HG02798 (cell line): Measurements from ENCODE around the gene KRTAP5-3.
"Not testable (repeated sequence)": the region's sequence is repeated elsewhere in the genome, so short reads cannot be mapped to it uniquely, and the experiment has no call there.

Source experiments
- ATAC-seq: cut with Tn5 transposase; IDR thresholded peaks from one replicate; pipeline ENCODE4 v1.9.1; 2021; ENCODE audit warnings: mild to moderate bottlenecking; ENCODE audit not compliant: unreplicated experiment, poor library complexity

KRTAP5-3 gene

GRCh38 chr11:1624621-1625020 lies 16.4 kb upstream of the KRTAP5-3 start:
- ATAC-seq = no peak

GRCh38 chr11:1623716-1624115 lies 15.5 kb upstream of the KRTAP5-3 start:
- no peak for ATAC-seq

DNA sequence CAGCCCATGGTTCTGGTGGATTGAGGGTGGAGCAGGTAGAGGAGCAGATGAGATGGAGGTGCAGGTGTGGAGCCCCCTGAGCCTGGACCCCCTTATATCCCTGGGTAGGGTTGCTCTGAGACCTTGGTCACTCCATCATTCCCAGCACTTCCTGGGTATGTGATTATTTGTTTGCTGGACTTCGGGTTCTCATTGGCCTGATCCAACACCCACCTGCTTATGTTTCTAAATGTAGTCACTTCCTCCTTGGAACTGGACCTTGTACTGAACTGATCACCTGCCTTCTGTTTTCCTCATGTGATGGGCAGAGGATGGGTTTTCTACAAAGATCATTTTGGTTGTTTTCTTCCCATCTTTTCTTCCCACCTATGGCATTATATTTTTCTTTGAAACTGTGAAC lies 13.8 kb upstream of the KRTAP5-3 start, which contains the start of gene KRTAP5-4:
TSS of gene KRTAP5-4 (minus strand) at position 53 of the 400 bp plus-strand sequence. CDS start at position 8, 45 bp downstream.
- no peak for ATAC-seq

- ATAC-seq = no peak
Measured at GRCh38 chr11:1619449-1619848, 11.2 kb upstream of the KRTAP5-3 start.

GRCh38 chr11:1618231-1618630 lies 10.0 kb upstream of the KRTAP5-3 start:
- no peak for ATAC-seq

DNA sequence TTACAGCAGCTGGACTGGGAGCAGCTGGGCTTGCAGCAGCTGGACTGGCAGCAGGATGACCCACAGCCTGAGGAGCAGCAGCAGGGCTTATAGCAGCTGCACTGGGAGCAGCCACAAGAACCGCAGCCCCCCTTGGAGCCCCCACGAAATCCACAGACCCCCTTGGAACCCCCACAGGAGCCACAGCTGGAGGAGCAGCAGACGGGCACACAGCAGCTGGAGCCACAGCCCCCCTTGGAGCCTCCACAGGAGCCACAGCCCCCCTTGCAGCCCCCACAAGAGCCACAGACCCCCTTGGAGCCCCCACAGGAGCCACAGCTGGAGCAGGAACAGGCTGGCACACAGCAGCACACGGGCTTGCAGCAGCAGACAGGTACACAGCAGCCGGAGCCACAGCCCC lies 362 bp downstream of the KRTAP5-3 start:
- not testable (repeated sequence) for ATAC-seq

DNA sequence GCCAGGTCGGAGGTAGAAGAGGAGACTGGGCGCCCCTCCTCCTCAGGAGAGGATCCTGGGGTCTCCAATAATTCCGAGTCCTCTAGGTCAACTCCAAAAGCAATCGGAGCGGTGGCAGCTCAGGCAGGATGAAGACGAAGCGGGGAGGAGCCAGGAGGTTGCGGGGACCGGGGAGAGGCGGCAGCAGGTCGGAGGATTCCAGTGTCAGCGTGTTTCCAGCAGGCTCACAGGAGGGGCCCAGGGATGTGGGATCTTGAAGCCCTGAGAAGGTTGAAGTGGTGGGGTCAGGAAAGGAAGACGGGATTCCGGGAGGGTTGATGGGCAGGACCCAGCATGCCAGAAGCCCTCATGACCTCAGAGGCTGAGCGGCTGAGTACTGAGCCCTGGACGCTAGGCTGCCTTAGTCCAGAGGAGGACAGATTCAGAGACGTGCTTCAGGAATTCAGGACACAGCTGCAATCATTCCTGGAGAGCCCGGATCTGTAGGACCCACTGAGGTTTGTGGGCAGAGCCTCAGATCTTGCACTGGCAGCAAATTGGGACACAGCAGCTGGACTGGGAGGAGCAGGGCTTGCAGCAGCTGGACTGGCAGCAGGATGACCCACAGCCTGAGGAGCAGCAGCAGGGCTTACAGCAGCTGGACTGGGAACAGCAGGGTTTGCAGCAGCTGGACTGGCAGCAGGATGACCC lies 962 bp downstream of the KRTAP5-3 start:
- ATAC-seq = not testable (repeated sequence)

DNA sequence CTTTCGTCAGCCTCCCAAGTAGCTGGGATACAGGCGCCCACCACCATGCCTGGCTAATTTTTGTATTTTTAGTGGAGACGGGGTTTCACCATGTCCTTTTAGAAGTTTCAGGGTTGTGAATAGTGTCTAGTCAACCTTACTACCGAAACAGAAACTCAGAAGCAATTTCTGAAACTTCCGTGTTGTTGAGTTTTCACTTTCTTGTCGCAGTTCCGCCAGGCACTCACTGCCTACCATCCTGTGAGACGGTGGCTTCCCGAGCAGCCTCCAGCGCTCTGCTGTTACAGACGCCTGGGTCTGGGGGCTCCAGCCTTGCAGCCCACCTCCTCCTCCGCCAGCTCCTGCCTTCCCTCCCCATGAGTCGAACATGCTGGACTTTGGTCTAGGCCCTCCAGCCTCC lies 2.3 kb downstream of the KRTAP5-3 start:
- peak; percentile 87 for ATAC-seq

DNA sequence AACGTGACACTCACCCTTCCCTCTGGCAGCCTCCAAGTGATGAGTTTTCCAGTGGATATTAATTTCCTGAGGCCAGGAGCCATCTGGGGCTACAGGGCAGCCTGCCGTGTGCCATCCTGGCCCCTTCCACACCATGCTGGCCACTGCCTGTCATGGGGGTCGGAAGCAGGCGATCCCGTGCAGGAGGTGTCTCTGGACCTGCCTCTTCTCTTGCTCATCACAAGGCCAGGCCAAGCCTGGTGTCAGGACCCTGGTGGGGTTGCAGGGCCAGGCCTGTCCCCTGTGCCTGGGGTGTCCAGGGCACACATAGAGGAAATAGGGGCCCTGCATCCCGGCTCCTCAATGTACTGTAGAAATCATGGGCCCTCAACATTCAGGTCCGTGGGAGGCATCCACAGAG lies 3.6 kb downstream of the KRTAP5-3 start:
- no peak for ATAC-seq

- no peak for ATAC-seq
Measured at GRCh38 chr11:1604181-1604580, 4.1 kb downstream of the KRTAP5-3 start.

DNA sequence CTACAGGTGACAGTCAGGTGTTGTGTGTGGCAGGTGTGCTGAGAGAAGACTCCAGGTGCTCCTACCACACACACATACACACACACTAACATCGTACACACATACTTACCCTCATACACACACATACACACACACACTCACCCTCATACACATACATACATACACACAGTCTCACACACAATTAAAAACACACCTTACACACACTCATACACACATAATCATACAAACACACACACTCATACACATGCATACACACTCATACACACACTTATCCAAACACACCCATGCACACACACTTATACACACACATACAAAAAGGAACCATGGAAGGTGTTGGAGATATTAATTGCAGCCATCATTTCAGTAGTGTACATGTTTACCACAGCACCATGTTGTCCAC lies 4.6 kb downstream of the KRTAP5-3 start:
- ATAC-seq = no peak

- not testable (repeated sequence) for ATAC-seq
Measured at GRCh38 chr11:1601663-1602062, 6.6 kb downstream of the KRTAP5-3 start.

DNA sequence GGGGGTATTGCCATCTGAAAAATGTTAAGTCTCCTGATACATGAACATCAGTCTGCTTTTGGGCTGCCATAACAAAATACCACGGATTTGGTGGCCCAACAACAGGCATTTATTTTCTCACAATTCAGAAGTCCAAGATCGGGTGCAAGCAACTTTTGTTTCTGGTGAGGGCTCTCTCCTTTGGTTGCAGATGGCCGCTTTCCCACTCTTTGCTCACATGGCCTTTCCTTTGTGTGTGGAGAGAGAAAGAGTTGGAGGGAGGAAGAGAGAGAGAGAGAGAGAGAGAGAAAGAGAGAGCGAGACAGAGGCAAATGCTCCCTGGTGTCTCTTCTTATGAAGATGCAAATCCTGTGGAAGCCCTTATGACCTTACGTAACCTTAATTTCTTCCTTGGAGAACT lies 7.6 kb downstream of the KRTAP5-3 start:
- no peak for ATAC-seq

DNA sequence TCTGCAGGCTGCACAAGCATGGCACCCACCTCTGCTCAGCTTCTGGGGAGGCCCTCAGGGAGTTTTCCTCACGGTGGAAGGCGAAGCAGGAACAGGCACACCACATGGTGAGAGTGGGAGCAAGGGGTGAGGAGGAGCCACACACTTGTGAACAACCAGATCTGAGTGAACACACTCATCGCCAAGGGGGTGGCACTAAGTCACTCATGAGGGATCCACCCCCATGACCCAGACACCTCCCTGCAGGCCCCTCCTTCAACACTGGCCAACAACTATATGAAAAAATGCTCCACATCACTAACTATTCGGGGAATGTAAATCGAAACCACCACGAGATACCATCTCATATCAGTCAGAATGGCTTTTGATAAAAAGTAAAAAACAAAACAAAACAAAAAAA lies 9.4 kb downstream of the KRTAP5-3 start:
- no peak for ATAC-seq

- ATAC-seq = not testable (repeated sequence)
Measured at GRCh38 chr11:1598406-1598805, 9.9 kb downstream of the KRTAP5-3 start.

- ATAC-seq = no peak
Measured at GRCh38 chr11:1597994-1598380, 10.3 kb downstream of the KRTAP5-3 start, which contains the start of gene KRTAP5-2. TSS of gene KRTAP5-2 (minus strand) at chr11:1598294. CDS start at chr11:1598250, 44 bp downstream.

GRCh38 chr11:1597331-1597993 lies 10.8 kb downstream of the KRTAP5-3 start:
- ATAC-seq = no peak

DNA sequence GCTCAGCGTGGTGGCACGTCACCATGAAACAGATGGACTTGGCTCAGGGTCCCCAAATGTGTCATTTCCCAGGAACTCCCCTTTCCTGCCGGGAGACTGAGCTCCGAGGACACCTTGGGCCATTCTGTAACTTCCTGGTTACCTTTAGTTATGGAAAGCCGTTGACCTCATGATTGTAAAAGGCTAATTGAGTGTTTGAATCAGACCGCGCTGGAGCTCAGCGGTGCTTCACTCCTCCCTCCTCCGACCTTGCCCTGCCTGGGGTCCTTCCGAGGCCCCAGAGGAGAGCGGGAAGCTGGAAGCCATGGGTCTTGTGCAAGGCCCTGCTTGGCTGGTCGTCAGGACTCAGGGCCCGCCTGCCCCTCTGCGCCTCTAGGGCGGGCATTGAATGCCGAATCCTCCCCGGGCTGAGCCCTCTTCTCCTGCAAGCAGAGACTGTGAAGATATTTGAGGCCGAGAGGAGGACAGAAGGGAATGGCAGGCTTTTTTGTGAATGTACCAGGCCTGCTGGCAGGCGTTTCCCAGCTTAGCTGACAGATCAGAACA lies 11.6 kb downstream of the KRTAP5-3 start:
- ATAC-seq = not testable (repeated sequence)

GRCh38 chr11:1595994-1596575 lies 12.2 kb downstream of the KRTAP5-3 start:
- not testable (repeated sequence) for ATAC-seq

DNA sequence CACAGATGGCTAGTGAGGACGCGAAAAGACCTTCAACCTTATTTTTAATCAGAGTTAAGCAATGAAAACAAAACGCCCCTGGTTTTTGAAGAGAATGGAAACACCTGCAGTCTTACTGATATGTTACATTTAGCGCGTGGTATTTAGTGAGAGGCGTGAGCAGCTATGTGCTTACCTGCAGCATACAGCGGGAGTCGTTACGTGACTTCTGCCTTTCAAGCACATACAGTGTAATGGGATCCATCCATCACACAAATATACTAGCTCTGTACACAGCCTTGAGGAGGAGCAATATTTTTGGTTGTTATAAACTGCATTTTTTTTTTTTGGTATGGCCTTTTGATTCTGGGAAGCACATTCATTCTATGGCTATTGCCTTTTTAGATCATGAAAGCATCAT lies 15.6 kb downstream of the KRTAP5-3 start:
- no peak for ATAC-seq

DNA sequence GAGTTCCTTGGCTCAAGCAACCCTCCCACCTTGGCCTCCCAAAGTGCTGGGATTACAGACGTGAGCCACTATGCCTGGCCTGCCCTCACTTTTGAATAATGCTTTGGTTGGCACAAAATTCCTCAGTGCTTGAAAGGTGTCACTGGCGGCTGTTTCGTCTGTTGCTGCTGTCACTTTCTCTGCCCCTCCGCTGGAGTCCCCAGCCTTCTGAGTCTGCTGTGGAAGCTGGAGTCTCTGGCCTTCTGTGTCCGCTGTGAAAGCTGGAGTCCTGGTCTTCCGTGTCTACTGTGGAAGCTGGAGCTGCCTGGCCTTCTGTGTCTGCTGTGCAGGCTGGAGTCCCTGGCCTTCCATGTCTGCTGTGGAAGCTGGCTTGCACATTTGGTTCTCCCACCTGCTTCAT lies 18.3 kb downstream of the KRTAP5-3 start:
- no peak for ATAC-seq
